ENCODE results near the gene USF3.

USF3 gene

GRCh38 chr3:113601240-113601639, 95.2 kb downstream of the USF3 start:
- no peak for DNase-seq

GRCh38 chr3:113600418-113601182, 95.8 kb downstream of the USF3 start:
- no peak for DNase-seq

All from NCI-H226 (cell line).